Panc1 (cell line): ENCODE data around the gene TCAF2. TPM values are rescaled to one million over a fixed set of nuclear protein-coding genes. Genes with fewer than 3 reads are reported as not detected.

Experiments
- total RNA-seq: library from RNA; stranded (reverse); gene quantifications from one replicate; pipeline ENCODE4 v1.2.1, GENCODE V29; 2021; ENCODE audit not compliant: unreplicated experiment

The TCAF2 gene
- total RNA-seq, 1 experiment from 2014 or later: 0.28 TPM

Other genes with a start within 250 kb of the TCAF2 start
- 169 TPM for gene ZYX, start 239.6 kb upstream of the TCAF2 start, total RNA-seq
- gene EPHA1, start 212.1 kb upstream of the TCAF2 start, total RNA-seq: 0.39 TPM
- gene TAS2R60, start 177.5 kb upstream of the TCAF2 start, total RNA-seq: not detected
- gene TAS2R41, start 143.1 kb upstream of the TCAF2 start, total RNA-seq: not detected
- 0.46 TPM for gene CTAGE15, start 49.2 kb upstream of the TCAF2 start, total RNA-seq
- gene CTAGE6, start 136.7 kb downstream of the TCAF2 start, total RNA-seq: not detected